ENCODE results near the gene FGF10. TPM values are rescaled to one million over a fixed set of nuclear protein-coding genes. Genes with fewer than 3 reads are reported as not detected.

FGF10 gene
- total RNA-seq, 2 experiments from 2014 or later: not detected

- Mint-ChIP-seq H3K4me3 (no peak overlapping the region), H3K27me3 (no peaks in the 10 kb centered on the region), H3K9me3 (no peaks in the 10 kb centered on the region), H3K4me1 (no peaks in the 10 kb centered on the region), H3K36me3 (no peaks in the 10 kb centered on the region), H3K27ac (no peak overlapping the region)
- DNase-seq: no peak
Measured at GRCh38 chr5:44257653-44258365, 131.4 kb downstream of the FGF10 start.

- Mint-ChIP-seq H3K4me3 (no peak overlapping the region), H3K27me3 (no peaks in the 10 kb centered on the region), H3K27ac (no peak overlapping the region), H3K4me1 (no peaks in the 10 kb centered on the region), H3K9me3 (no peaks in the 10 kb centered on the region), H3K36me3 (no peaks in the 10 kb centered on the region)
- DNase-seq: no peak
Measured at GRCh38 chr5:44257221-44257620, 132.0 kb downstream of the FGF10 start.
